ENCODE results near the gene MED9. TPM values are rescaled to one million over a fixed set of nuclear protein-coding genes. Genes with fewer than 3 reads are reported as not detected.
A peak's percentile ranks its signal among the peaks of the same experiment; 100 is the strongest.

The MED9 gene
- total RNA-seq, 2 experiments from 2014 or later = 21.8 to 27.5 TPM

DNA sequence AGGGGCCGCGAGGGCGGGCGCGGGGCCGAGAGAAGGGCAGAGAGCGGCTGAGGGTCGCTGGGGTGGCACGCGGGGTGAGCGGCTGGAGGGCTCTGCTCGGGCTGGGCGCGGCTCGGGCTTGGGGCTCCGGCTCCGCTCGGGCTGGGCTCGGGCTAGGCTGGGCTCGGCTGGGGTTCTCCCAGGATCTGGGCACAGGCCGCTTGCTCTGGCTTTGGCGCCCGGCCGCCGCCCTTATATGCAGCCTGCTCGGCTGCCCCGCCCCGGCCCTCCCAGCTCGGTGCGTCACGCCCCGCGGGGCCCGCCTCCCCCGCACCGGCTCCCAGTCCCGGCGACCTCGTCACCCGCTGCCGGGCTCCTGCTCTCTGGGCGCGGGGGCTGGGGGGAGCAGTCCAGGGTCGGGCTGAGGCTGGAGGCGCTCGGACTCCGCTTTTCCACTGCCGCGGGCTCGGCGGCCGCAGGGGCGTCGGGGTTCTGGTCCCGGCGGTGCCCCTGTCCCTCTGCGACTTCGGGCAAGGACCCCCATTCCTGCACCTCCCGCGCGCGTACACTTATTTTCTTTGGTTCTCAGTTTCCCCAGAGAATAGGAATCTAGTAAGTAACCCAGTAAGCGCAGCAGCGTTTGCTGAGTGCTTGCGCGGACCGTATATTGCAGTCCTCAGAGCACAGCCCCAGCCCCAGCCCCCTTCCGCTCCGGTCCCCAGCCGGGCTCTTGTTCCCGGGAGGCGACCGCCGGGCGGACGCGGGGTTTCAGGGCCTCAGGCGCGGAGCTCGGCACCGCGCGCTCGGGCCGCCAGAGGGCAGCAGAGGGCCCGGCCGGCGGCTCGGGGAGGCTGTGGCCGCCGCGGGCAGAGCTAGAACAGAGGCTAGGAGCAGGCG is 19.6 kb downstream of the MED9 start, which contains the start of gene RASD1:
TSS of gene RASD1 (minus strand) at position 207 of the 876 bp plus-strand sequence. CDS start 214 bp downstream, outside the sequence.
- Histone ChIP-seq H3K4me3 (ENCODE audit: low read depth, low read length, poor library complexity, severe bottlenecking) (peak within 1 kb of the TSS; percentile 41), H3K9me2 (ENCODE audit: insufficient read depth, low read length) (no peaks in the 10 kb centered on the region), H3K36me3 (ENCODE audit: insufficient read depth, low read length) (peaks cover 17% of the 10 kb centered on the region), H4K20me1 (ENCODE audit: insufficient read depth, low read length) (no peaks in the 10 kb centered on the region; the same call in 1 of the 2 replicates), H2AFZ (ENCODE audit: low read length) (no peak within 1 kb of the TSS), H3K9me3 (ENCODE audit: low read length) (no peaks in the 10 kb centered on the region), H3K4me2 (ENCODE audit: low read length) (peak within 1 kb of the TSS; percentile 67), H3K79me2 (ENCODE audit: insufficient read depth, low read depth, low read length) (no peaks in the 10 kb centered on the region), H3K27ac (ENCODE audit: low read depth, low read length, poor library complexity, severe bottlenecking) (no peak within 1 kb of the TSS), H3K4me1 (ENCODE audit: insufficient read depth, low read length, poor library complexity, severe bottlenecking) (peaks cover 10% of the 10 kb centered on the region)
- DNase-seq (ENCODE audit: low spot score) = peak; percentile 75
- TF ChIP-seq EZH2phosphoT487 (IDR thresholded peaks at IDR 0.05; ENCODE audit: borderline replicate concordance, low read depth, low read length) = no peak
- TF ChIP-seq, protein P1, sequence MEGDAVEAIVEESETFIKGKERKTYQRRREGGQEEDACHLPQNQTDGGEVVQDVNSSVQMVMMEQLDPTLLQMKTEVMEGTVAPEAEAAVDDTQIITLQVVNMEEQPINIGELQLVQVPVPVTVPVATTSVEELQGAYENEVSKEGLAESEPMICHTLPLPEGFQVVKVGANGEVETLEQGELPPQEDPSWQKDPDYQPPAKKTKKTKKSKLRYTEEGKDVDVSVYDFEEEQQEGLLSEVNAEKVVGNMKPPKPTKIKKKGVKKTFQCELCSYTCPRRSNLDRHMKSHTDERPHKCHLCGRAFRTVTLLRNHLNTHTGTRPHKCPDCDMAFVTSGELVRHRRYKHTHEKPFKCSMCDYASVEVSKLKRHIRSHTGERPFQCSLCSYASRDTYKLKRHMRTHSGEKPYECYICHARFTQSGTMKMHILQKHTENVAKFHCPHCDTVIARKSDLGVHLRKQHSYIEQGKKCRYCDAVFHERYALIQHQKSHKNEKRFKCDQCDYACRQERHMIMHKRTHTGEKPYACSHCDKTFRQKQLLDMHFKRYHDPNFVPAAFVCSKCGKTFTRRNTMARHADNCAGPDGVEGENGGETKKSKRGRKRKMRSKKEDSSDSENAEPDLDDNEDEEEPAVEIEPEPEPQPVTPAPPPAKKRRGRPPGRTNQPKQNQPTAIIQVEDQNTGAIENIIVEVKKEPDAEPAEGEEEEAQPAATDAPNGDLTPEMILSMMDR (conservative IDR thresholded peaks at IDR 0.05; ENCODE audit: low read length) = peak; percentile 83
- POLR2A ChIA-PET = interaction anchor here (0.8 to 1.2 kb wide), 2 partner anchors 95 kb away, joined by 3 read pairs; partner anchors contain the start of gene PEMT
- BruUV-seq (replicated peaks) = no TSS peak
- CTCF ChIA-PET (ENCODE audit: unreplicated experiment) = interaction anchor here (0.7 to 1.3 kb wide), 3 partner anchors 73 to 146 kb away, joined by 3 to 6 read pairs (median 5); partner anchors contain the start of gene PEMT
- intact Hi-C loops (cut with micrococcal nuclease; ENCODE audit: unreplicated experiment) = loop anchor here (1.0 kb wide), 3 partner anchors 72 to 145 kb away; no protein-coding TSS in a partner anchor

DNA sequence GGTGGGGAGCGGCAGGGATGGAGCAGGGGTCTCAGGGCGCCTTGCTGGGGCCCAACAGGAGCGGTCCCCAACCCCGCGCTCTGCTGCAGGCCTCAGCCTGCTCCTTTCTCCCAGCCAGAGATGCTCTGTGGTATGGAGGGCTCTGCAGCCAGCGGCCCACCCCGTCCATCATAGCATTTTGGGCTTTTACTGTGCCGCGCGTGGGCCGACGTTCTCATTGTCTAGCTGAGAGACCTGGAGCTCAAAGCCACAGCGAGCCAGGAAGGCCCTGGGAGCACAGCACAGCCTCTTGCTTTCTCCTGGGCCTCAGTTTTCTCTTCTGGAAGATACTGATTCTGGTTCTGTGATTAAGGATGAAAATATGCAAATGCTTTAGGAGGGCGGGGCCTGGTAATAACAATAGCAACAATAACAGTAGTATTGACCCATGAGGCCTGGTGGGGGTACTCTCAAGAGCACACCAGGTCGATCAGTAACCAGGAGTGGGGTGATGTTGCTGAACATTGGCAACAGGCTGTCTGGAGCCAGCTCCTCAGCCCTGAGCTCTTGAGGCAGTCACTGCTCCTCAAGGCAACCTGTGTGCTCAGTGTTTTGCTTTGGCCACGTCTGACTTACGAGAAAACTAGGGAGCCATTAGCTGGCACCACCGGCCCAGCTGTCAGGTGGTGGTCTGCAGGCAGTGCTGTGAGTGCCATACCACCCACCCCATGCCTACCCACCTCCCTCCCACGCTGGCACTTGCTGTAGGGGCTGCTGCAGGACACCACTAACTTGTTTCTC is 20.5 kb downstream of the MED9 start:
- no TSS peak for BruUV-seq (replicated peaks)
- CTCF ChIA-PET (ENCODE audit: unreplicated experiment) = interaction anchor here (0.7 to 1.3 kb wide), 2 partner anchors 95 to 145 kb away, joined by 5 to 6 read pairs; partner anchors contain the start of gene PEMT
- no peaks in the 10 kb centered on the region; the same call in 1 of the 2 replicates for H4K20me1 ChIP-seq (ENCODE audit: insufficient read depth, low read length)
- H3K9me3 ChIP-seq (ENCODE audit: low read length) = no peaks in the 10 kb centered on the region
- TF ChIP-seq, protein P1 (conservative IDR thresholded peaks at IDR 0.05; ENCODE audit: low read length) = peak; percentile 63
- TF ChIP-seq EZH2phosphoT487 (IDR thresholded peaks at IDR 0.05; ENCODE audit: borderline replicate concordance, low read depth, low read length) = no peak
- no peaks in the 10 kb centered on the region for H3K79me2 ChIP-seq (ENCODE audit: insufficient read depth, low read depth, low read length)
- no peak overlapping the region for H2AFZ ChIP-seq (ENCODE audit: low read length)
- H3K36me3 ChIP-seq (ENCODE audit: insufficient read depth, low read length) = peaks cover 9% of the 10 kb centered on the region
- H3K4me2 ChIP-seq (ENCODE audit: low read length) = peak overlapping the region; percentile 46
- no peak overlapping the region for H3K27ac ChIP-seq (ENCODE audit: low read depth, low read length, poor library complexity, severe bottlenecking)
- no peaks in the 10 kb centered on the region for H3K9me2 ChIP-seq (ENCODE audit: insufficient read depth, low read length)
- H3K4me3 ChIP-seq (ENCODE audit: low read depth, low read length, poor library complexity, severe bottlenecking) = peak overlapping the region; percentile 22
- DNase-seq (ENCODE audit: low spot score) = no peak
- H3K4me1 ChIP-seq (ENCODE audit: insufficient read depth, low read length, poor library complexity, severe bottlenecking) = peaks cover 10% of the 10 kb centered on the region
- POLR2A ChIA-PET = interaction anchor here (1.2 kb wide), 1 partner anchor 94 kb away, joined by 3 read pairs; the partner anchor contains the start of gene PEMT
- intact Hi-C loops (cut with micrococcal nuclease; ENCODE audit: unreplicated experiment) = no loop called here

Measured in OCI-LY7 (cell line).